EL (cell line): ENCODE data around the gene CRACDL.
"Not testable (repeated sequence)": the region's sequence is repeated elsewhere in the genome, so short reads cannot be mapped to it uniquely, and the experiment has no call there.

Source experiments
- DNase-seq: peaks from one replicate; pipeline ENCODE4 v3.0.0-alpha.2; 2016

The CRACDL gene

GRCh38 chr2:98903767-98904485 is 32.1 kb downstream of the CRACDL start:
- no peak for DNase-seq

- no peak for DNase-seq
These were observed 33.0 kb downstream of the CRACDL start for GRCh38 chr2:98903064-98903355.

GRCh38 chr2:98902209-98903063 is 33.6 kb downstream of the CRACDL start:
- DNase-seq: no peak

GRCh38 chr2:98901702-98902101 is 34.3 kb downstream of the CRACDL start:
- no peak for DNase-seq

GRCh38 chr2:98901291-98901690 is 34.7 kb downstream of the CRACDL start:
- no peak for DNase-seq

- DNase-seq: no peak
These were observed 35.3 kb downstream of the CRACDL start for GRCh38 chr2:98900721-98901120.

- not testable (repeated sequence) for DNase-seq
These were observed 36.3 kb downstream of the CRACDL start for GRCh38 chr2:98899703-98900078.

- no peak for DNase-seq
These were observed 36.9 kb downstream of the CRACDL start for GRCh38 chr2:98899041-98899702.

GRCh38 chr2:98898423-98898841 is 37.6 kb downstream of the CRACDL start:
- DNase-seq: no peak

- DNase-seq: no peak
These were observed 38.3 kb downstream of the CRACDL start for GRCh38 chr2:98897746-98898145.

GRCh38 chr2:98896944-98897343 is 39.1 kb downstream of the CRACDL start:
- no peak for DNase-seq

GRCh38 chr2:98896416-98896815 is 39.6 kb downstream of the CRACDL start:
- DNase-seq: no peak

GRCh38 chr2:98895901-98896300 is 40.1 kb downstream of the CRACDL start:
- no peak for DNase-seq

GRCh38 chr2:98895221-98895620 is 40.8 kb downstream of the CRACDL start:
- DNase-seq: no peak

- no peak for DNase-seq
These were observed 41.6 kb downstream of the CRACDL start for GRCh38 chr2:98894331-98895000.

GRCh38 chr2:98893911-98894321 is 42.1 kb downstream of the CRACDL start:
- DNase-seq: no peak

GRCh38 chr2:98892871-98893270 is 43.2 kb downstream of the CRACDL start:
- no peak for DNase-seq

GRCh38 chr2:98891591-98891990 is 44.4 kb downstream of the CRACDL start:
- DNase-seq: no peak

GRCh38 chr2:98886066-98886554 is 49.9 kb downstream of the CRACDL start:
- DNase-seq: no peak

GRCh38 chr2:98884658-98885057 is 51.4 kb downstream of the CRACDL start:
- no peak for DNase-seq

GRCh38 chr2:98883780-98884211 is 52.2 kb downstream of the CRACDL start:
- DNase-seq: no peak

GRCh38 chr2:98882971-98883779 is 52.9 kb downstream of the CRACDL start:
- DNase-seq: no peak
